ENCODE data around the gene MMP14. TPM values are rescaled to one million over a fixed set of nuclear protein-coding genes. Genes with fewer than 3 reads are reported as not detected.

The MMP14 gene
- total RNA-seq, 1 experiment from 2014 or later = 17.8 TPM

GRCh38 chr14:22871224-22872032 is 35.0 kb downstream of the MMP14 start, which contains the start of gene LRP10:
Gene LRP10, plus strand, starts transcription at chr14:22871740. Its CDS starts 564 bp downstream, at chr14:22872304.
- no peak; the same call in 1 of the 2 replicates for TF ChIP-seq CBX3 (IDR thresholded peaks at IDR 0.05; ENCODE audit: low read depth)
- peak; percentile 37; the same call in 1 of the 2 replicates for TF ChIP-seq JUND (IDR thresholded peaks at IDR 0.05)
- TF ChIP-seq EZH2 (IDR thresholded peaks at IDR 0.05) = no peak
- peak; percentile 42 for TF ChIP-seq POLR2A (IDR thresholded peaks at IDR 0.05; ENCODE audit: borderline replicate concordance, extremely low read depth, insufficient read depth, insufficient read length)
- TF ChIP-seq FOSL1 (IDR thresholded peaks at IDR 0.05; ENCODE audit: low read depth) = no peak
- TF ChIP-seq SP1 (IDR thresholded peaks at IDR 0.05; ENCODE audit: low read depth) = peak; percentile 61
- peak; percentile 57 for TF ChIP-seq ZFX (IDR thresholded peaks at IDR 0.05)
- TF ChIP-seq ZBTB33 (IDR thresholded peaks at IDR 0.05; ENCODE audit: extremely low read depth, insufficient replicate concordance, low read length) = no peak
- peak; percentile 66 for TF ChIP-seq EGR1 (IDR thresholded peaks at IDR 0.05; ENCODE audit: low read depth)
- TF ChIP-seq RAD21 (IDR thresholded peaks at IDR 0.05; ENCODE audit: low read depth) = no peak
- TF ChIP-seq POLR2AphosphoS5 (IDR thresholded peaks at IDR 0.05; ENCODE audit: low read depth, low read length) = peak; percentile 68; the same call in 1 of the 2 replicates
- TF ChIP-seq SIN3A (IDR thresholded peaks at IDR 0.05; ENCODE audit: low read depth) = no peak; the same call in 1 of the 2 replicates
- TF ChIP-seq SRF (IDR thresholded peaks at IDR 0.05; ENCODE audit: low read depth) = peak; percentile 56; the same call in 1 of the 2 replicates
- Histone ChIP-seq H3K4me1 (ENCODE audit: control insufficient read depth in 1 of 2, insufficient read depth in 2 of 2, low read length in 2 of 2) (peaks cover 14 to 28% of the 10 kb centered on the region in 2 experiments), H3K79me2 (ENCODE audit: insufficient read depth, low read length) (no peaks in the 10 kb centered on the region), H3K9me3 (ENCODE audit: control insufficient read depth in 1 of 2, insufficient read depth in 1 of 2, low read depth in 1 of 2, low read length in 2 of 2) (no peaks in the 10 kb centered on the region), H3K4me2 (ENCODE audit: low read length) (peak within 1 kb of the TSS; percentile 82), H3K4me3 (replicated peaks in 1 of 2; ENCODE audit: low read depth in 1 of 2, low read length in 2 of 2) (peak within 1 kb of the TSS; percentile 71 to 89), H2AFZ (ENCODE audit: low read depth, low read length, poor library complexity, severe bottlenecking) (peak within 1 kb of the TSS; percentile 2), H3K27me3 (ENCODE audit: insufficient read depth, low read length) (no peaks in the 10 kb centered on the region), H3K9me2 (ENCODE audit: insufficient read depth) (no peaks in the 10 kb centered on the region), H3K9ac (ENCODE audit: low read length) (peak within 1 kb of the TSS; percentile 78), H3K36me3 (ENCODE audit: control insufficient read depth in 1 of 2, insufficient read depth in 2 of 2, low read length in 2 of 2) (peaks cover 3% of the 10 kb centered on the region in 2 experiments; a peak in 1 of 4 replicates), H3K27ac (ENCODE audit: low read depth, low read length) (peak within 1 kb of the TSS; percentile 98), H4K20me1 (ENCODE audit: insufficient read depth) (no peaks in the 10 kb centered on the region)
- ChIA-PET CTCF (interaction anchor here (0.8 to 3.8 kb wide), 11 partner anchors 9 to 314 kb away, joined by 3 to 51 read pairs (median 5); partner anchors contain the start of gene REM2), RAD21 (ENCODE audit: low non-redundant PET in 1 of 2, low total read pairs in 2 of 2, uncharacterized antibody in 2 of 2, unreplicated experiment in 2 of 2) (interaction anchor here (0.8 to 1.2 kb wide), 2 partner anchors 19 to 29 kb away, joined by 3 to 5 read pairs; no protein-coding TSS in a partner anchor), POLR2A (interaction anchor here (0.6 to 3.0 kb wide), 6 partner anchors 10 to 220 kb away, joined by 3 to 24 read pairs (median 4); partner anchors contain the start of genes RBM23 and REM2)
- DNase-seq (ENCODE audit: low read depth, low spot score) (peak; percentile 85), ATAC-seq (peak; percentile 86)
- intact Hi-C loops (cut with micrococcal nuclease) = loop anchor here (1.0 to 5.0 kb wide), 3 partner anchors 15 to 46 kb away; partner anchors contain the start of gene RBM23
- BruUV-seq (replicated peaks) = no TSS peak
